ENCODE measurements around the gene CRACR2B.

The CRACR2B gene

DNA sequence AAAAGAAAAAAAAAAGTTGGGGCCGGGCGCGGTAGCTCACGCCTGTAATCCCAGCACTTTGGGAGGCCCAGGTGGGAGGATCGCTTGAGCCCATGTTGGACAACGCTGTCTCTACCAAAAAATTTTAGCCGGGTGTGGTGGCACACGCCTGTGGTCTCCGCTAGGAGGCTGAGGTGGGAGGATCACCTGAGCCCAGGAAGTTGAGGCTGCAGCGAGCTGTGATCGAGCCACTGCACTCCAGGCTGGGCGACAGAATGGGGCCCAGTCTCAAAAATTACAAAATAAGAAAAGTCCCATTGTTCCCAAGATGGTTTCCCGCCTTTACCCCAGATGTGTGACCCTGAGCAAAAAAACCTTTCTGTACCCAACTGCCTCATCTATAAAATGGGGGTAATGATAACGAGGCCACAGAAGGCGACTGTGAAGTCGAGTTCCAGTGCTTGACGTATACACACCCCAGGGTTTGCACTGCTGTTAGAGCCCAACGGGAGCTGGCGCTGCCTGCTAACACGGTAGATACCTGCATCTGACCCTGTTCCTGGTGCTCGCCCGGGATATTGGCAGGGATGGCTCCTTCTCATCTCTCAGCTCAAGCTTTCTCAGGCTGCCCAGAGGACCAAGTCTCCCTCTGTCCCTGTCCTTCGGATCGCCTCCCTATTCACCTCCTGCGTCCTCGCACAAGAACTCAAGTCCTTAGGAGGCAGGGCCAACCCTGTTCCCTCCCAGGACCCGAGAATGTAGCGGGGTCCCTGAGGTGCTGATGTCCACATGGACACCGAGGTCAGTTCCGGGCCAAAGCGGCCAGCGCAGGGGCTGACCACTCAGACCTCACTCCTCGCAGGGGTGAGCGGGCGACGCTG is 19.1 kb upstream of the CRACR2B start:
- Histone ChIP-seq H3K27me3 (replicated peaks; ENCODE audit: control insufficient read depth, insufficient read depth, low read length) (no peaks in the 10 kb centered on the region), H3K4me3 (replicated peaks; ENCODE audit: low read depth, low read length) (peak overlapping the region; percentile 96), H3K36me3 (ENCODE audit: control insufficient read depth, insufficient read depth, low read length) (peaks cover 23% of the 10 kb centered on the region)
- TF ChIP-seq, protein P1, sequence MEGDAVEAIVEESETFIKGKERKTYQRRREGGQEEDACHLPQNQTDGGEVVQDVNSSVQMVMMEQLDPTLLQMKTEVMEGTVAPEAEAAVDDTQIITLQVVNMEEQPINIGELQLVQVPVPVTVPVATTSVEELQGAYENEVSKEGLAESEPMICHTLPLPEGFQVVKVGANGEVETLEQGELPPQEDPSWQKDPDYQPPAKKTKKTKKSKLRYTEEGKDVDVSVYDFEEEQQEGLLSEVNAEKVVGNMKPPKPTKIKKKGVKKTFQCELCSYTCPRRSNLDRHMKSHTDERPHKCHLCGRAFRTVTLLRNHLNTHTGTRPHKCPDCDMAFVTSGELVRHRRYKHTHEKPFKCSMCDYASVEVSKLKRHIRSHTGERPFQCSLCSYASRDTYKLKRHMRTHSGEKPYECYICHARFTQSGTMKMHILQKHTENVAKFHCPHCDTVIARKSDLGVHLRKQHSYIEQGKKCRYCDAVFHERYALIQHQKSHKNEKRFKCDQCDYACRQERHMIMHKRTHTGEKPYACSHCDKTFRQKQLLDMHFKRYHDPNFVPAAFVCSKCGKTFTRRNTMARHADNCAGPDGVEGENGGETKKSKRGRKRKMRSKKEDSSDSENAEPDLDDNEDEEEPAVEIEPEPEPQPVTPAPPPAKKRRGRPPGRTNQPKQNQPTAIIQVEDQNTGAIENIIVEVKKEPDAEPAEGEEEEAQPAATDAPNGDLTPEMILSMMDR (IDR thresholded peaks at IDR 0.05; ENCODE audit: insufficient read depth, low read length, poor library complexity, severe bottlenecking) = peak; percentile 29
- no peak for DNase-seq (ENCODE audit: extremely low read depth, insufficient read length)

DNA sequence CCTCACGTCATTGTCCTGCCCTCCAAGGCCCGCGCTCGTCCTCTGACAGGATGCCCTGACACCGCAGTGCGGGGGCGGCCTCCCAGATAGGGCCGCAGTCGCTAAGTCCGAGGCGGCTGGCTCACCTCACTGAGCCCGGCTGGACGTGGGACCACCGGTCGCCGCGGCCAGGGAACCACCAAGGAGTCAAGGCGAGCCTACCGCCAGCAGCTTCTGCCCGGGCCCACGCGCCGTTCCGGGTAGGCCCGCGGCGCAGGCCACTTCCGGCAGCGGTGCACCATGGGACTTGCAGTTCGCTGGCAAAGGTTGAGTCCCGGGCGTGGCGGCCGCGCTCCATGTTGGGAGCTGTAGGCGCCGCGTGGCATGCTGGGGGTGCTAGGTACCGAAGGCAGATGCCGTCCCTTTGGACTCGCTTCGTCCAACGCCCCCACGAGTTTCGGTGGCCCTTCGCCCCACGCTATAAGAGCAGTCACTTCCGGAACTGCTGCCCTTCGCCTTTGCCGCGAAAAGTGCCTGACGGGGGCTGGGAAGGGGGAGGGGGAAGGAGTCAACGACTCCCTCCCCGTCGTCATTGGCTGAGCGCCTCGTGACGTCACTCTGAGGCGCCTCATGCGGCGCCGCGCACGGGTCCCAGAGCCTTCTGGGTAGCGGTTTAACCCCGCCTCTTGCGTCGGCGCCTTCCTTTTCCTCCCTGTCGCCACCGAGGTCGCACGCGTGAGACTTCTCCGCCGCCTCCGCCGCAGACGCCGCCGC is 18.3 kb upstream of the CRACR2B start, which contains the start of gene RPLP2:
Gene RPLP2 (plus strand): TSS at position 681 of the 753 bp plus-strand sequence. CDS start 268 bp downstream, outside the sequence.
- Histone ChIP-seq H3K27me3 (replicated peaks; ENCODE audit: control insufficient read depth, insufficient read depth, low read length) (no peaks in the 10 kb centered on the region), H3K4me3 (replicated peaks; ENCODE audit: low read depth, low read length) (peak within 1 kb of the TSS; percentile 96), H3K36me3 (ENCODE audit: control insufficient read depth, insufficient read depth, low read length) (peaks cover 26% of the 10 kb centered on the region)
- peak; percentile 98 for DNase-seq (ENCODE audit: extremely low read depth, insufficient read length)
- TF ChIP-seq, protein P1 (IDR thresholded peaks at IDR 0.05; ENCODE audit: insufficient read depth, low read length, poor library complexity, severe bottlenecking) = no peak

DNA sequence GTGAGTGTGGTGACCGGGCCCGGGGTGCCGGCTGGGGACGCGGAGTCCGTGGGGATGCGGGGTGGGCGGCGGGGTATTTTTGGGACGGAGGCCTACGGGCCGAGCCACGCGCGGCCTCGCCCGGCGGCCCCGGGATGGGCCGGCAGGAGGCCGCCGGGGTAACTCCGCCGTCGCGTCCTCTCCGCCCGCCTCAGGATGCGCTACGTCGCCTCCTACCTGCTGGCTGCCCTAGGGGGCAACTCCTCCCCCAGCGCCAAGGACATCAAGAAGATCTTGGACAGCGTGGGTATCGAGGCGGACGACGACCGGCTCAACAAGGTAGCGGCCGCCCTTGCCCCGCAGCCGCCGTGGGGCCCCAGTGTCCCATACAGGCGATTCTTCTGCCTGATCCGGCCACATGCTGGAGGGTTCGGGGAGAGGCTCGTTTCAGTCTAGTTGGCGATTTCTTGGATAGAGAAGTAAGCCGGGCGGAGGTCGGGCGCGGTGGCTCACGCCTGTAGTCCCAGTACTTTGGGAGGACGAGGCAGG is 17.6 kb upstream of the CRACR2B start:
- DNase-seq (ENCODE audit: extremely low read depth, insufficient read length) = no peak
- TF ChIP-seq, protein P1 (IDR thresholded peaks at IDR 0.05; ENCODE audit: insufficient read depth, low read length, poor library complexity, severe bottlenecking) = no peak
- H3K27me3 ChIP-seq (replicated peaks; ENCODE audit: control insufficient read depth, insufficient read depth, low read length) = no peaks in the 10 kb centered on the region
- peaks cover 26% of the 10 kb centered on the region for H3K36me3 ChIP-seq (ENCODE audit: control insufficient read depth, insufficient read depth, low read length)
- H3K4me3 ChIP-seq (replicated peaks; ENCODE audit: low read depth, low read length) = peak overlapping the region; percentile 96

DNA sequence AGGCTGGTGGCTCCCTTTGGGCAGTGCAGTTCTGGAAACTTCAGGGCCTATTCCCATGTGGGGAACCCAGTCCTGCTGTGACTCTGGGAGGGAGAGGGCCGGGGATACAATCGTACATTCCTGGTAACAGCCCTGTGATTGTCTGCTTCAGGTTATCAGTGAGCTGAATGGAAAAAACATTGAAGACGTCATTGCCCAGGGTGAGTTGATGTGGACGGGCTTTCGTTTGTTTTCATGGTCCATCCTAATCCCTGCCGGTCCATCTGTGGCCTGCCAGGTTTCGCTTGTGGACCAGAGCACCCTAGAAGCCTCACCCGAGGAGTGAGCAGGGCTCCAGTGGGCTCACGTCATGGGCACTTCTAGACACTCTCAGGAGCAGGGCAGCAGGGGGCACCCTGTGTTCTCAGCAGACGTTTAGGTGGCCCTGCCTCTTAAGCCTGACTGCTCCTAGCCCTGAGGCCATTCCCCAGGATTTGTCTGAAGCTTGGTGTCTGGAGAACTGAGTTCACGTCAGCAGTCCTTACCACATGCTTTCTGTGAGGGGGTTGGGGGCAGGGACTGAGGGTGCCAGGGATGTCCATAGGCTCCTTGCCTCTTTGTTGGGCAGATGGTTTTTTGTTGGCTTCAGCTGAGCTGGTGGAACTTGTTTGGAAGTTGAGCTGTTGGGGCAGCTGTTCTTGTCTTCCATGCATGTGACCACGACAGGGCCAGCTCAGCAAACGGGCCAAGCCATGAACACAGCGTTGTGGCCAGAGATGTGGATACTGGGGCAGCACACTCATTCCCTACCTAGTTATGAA is 16.1 kb upstream of the CRACR2B start:
- H3K27me3 ChIP-seq (replicated peaks; ENCODE audit: control insufficient read depth, insufficient read depth, low read length) = no peaks in the 10 kb centered on the region
- DNase-seq (ENCODE audit: extremely low read depth, insufficient read length) = no peak
- TF ChIP-seq, protein P1 (IDR thresholded peaks at IDR 0.05; ENCODE audit: insufficient read depth, low read length, poor library complexity, severe bottlenecking) = peak; percentile 8
- H3K36me3 ChIP-seq (ENCODE audit: control insufficient read depth, insufficient read depth, low read length) = peaks cover 31% of the 10 kb centered on the region
- H3K4me3 ChIP-seq (replicated peaks; ENCODE audit: low read depth, low read length) = peak overlapping the region; percentile 96

DNA sequence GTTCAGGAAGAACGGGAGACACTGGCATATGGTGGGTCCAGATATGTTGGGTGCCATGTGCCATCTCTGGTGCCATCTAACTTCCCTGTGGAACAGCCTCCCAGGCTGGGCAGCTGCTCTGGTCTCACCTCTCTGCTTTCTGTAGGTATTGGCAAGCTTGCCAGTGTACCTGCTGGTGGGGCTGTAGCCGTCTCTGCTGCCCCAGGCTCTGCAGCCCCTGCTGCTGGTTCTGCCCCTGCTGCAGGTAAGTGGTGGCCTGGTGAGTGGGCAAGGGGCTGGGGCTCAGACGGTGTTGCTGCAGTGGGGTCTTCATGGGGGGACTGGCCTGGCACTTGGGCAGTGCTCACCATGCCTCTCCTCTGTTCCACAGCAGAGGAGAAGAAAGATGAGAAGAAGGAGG is 15.3 kb upstream of the CRACR2B start:
- no peaks in the 10 kb centered on the region for H3K27me3 ChIP-seq (replicated peaks; ENCODE audit: control insufficient read depth, insufficient read depth, low read length)
- DNase-seq (ENCODE audit: extremely low read depth, insufficient read length) = no peak
- TF ChIP-seq, protein P1 (IDR thresholded peaks at IDR 0.05; ENCODE audit: insufficient read depth, low read length, poor library complexity, severe bottlenecking) = no peak
- H3K36me3 ChIP-seq (ENCODE audit: control insufficient read depth, insufficient read depth, low read length) = peaks cover 31% of the 10 kb centered on the region
- no peak overlapping the region for H3K4me3 ChIP-seq (replicated peaks; ENCODE audit: low read depth, low read length)
